Measurements from ENCODE around the gene LHX3. TPM values are rescaled to one million over a fixed set of nuclear protein-coding genes. Genes with fewer than 3 reads are reported as not detected.
A peak's percentile ranks its signal among the peaks of the same experiment; 100 is the strongest.

The LHX3 gene
- total RNA-seq, 1 experiment from 2014 or later, result not detected

- Histone ChIP-seq H3K23ac (ENCODE audit: insufficient read length, low read depth, low read length) (no peak overlapping the region), H3K23me2 (ENCODE audit: insufficient read length, low read depth, low read length, poor library complexity, severe bottlenecking) (peaks cover 2% of the 10 kb centered on the region), H3K4me2 (ENCODE audit: insufficient read depth, insufficient read length, low read length) (no peak overlapping the region), H2BK12ac (ENCODE audit: insufficient read length, low read depth, low read length) (no peak overlapping the region), H3K79me2 (ENCODE audit: insufficient read depth, low read length) (no peaks in the 10 kb centered on the region), H2BK15ac (ENCODE audit: low read depth, low read length) (no peak overlapping the region), H4K5ac (ENCODE audit: insufficient read length, low read depth, low read length) (no peak overlapping the region), H3K18ac (ENCODE audit: insufficient read length, low read depth, low read length) (no peak overlapping the region), H2BK5ac (ENCODE audit: insufficient read length, low read length) (no peak overlapping the region), H4K20me1 (ENCODE audit: control insufficient read depth, insufficient read depth, insufficient read length) (no peaks in the 10 kb centered on the region), H3K4ac (ENCODE audit: low read depth, low read length) (no peak overlapping the region), H4K91ac (ENCODE audit: insufficient read length, low read depth, low read length) (no peak overlapping the region), H2AK5ac (ENCODE audit: insufficient read length, low read length) (no peak overlapping the region), H3K9ac (ENCODE audit: extremely low read depth, insufficient read length, low read length) (no peak overlapping the region), H3K14ac (ENCODE audit: insufficient read depth, low read length) (no peak overlapping the region), H2AFZ (ENCODE audit: low read length) (no peak overlapping the region), H3K27ac (ENCODE audit: insufficient read length, low read depth, low read length) (no peak overlapping the region), H3K27me3 (ENCODE audit: insufficient read depth, low read length) (no peaks in the 10 kb centered on the region), H4K8ac (replicated peaks; ENCODE audit: insufficient read length, low read depth, low read length) (no peak overlapping the region), H3K4me1 (ENCODE audit: insufficient read depth, low read length) (no peaks in the 10 kb centered on the region), H2BK120ac (ENCODE audit: low read depth, low read length, poor library complexity, severe bottlenecking) (no peak overlapping the region), H3K79me1 (ENCODE audit: insufficient read depth, low read depth, low read length, poor library complexity, severe bottlenecking) (no peaks in the 10 kb centered on the region), H3K56ac (ENCODE audit: insufficient read length, low read depth, low read length) (no peak overlapping the region), H3T11ph (ENCODE audit: low read length) (no peak overlapping the region), H3K9me3 (ENCODE audit: control insufficient read depth, low read depth, low read length) (no peaks in the 10 kb centered on the region), H2BK20ac (ENCODE audit: low read depth, low read length, poor library complexity, severe bottlenecking) (no peak overlapping the region)
- no peak for DNase-seq
- Mint-ChIP-seq H3K4me1 (peaks cover 10 to 30% of the 10 kb centered on the region in 2 experiments), H3K36me3 (ENCODE audit: insufficient read depth in 1 of 3, low read depth in 3 of 3) (peaks cover 0 to 1% (median 0%) of the 10 kb centered on the region in 3 experiments; a peak in 1 of 7 replicates), H3K4me3 (no peak overlapping the region; a peak in 1 of 5 replicates), H3K27ac (peak overlapping the region in 2 of 3 experiments; percentile 7 to 55; a peak in 1 of 7 replicates), H3K9me3 (no peaks in the 10 kb centered on the region; a peak in 1 of 5 replicates), H3K27me3 (ENCODE audit: low read depth) (peaks cover 18% of the 10 kb centered on the region)
- WGBS (ENCODE audit: extremely low coverage, insufficient read length, low lambda C conversion rate), result no CpG with 5 or more reads among the region's 30 CpGs
- TF ChIP-seq, protein P1, sequence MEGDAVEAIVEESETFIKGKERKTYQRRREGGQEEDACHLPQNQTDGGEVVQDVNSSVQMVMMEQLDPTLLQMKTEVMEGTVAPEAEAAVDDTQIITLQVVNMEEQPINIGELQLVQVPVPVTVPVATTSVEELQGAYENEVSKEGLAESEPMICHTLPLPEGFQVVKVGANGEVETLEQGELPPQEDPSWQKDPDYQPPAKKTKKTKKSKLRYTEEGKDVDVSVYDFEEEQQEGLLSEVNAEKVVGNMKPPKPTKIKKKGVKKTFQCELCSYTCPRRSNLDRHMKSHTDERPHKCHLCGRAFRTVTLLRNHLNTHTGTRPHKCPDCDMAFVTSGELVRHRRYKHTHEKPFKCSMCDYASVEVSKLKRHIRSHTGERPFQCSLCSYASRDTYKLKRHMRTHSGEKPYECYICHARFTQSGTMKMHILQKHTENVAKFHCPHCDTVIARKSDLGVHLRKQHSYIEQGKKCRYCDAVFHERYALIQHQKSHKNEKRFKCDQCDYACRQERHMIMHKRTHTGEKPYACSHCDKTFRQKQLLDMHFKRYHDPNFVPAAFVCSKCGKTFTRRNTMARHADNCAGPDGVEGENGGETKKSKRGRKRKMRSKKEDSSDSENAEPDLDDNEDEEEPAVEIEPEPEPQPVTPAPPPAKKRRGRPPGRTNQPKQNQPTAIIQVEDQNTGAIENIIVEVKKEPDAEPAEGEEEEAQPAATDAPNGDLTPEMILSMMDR (conservative IDR thresholded peaks at IDR 0.05), result no peak
Observed at GRCh38 chr9:136249877-136250559, 45.1 kb upstream of the LHX3 start.

Measured in H9 (cell line).